HG03342 (cell line): Measurements from ENCODE around the gene EFTUD2.

Experiments
- ATAC-seq: cut with Tn5 transposase; IDR thresholded peaks from one replicate; pipeline ENCODE4 v1.9.1; 2021; ENCODE audit warnings: mild to moderate bottlenecking, moderate library complexity; ENCODE audit not compliant: unreplicated experiment

The EFTUD2 gene

GRCh38 chr17:44889003-44889402 lies 10.2 kb downstream of the EFTUD2 start:
- ATAC-seq: no peak

GRCh38 chr17:44887971-44888954 lies 11.0 kb downstream of the EFTUD2 start:
- no peak for ATAC-seq

DNA sequence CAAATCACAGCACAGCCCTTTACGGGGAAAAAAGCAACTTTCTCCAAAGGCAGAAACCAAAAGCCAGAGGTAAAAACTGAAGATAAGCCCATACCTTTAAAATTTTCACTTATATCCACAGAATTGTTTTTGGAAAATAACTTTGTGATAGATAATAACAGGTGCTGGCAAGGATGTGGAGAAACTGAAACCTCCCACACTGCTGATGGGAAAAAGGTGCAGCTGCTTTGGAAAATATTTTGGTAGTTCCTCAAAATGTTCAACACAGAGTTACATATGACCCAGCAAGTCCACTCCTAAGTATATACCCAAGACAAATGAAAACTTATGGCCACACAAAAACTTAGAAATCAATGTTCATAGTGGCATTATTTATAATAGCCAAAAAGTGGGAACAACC lies 12.2 kb downstream of the EFTUD2 start:
- no peak for ATAC-seq

- ATAC-seq: no peak
Observed at GRCh38 chr17:44884941-44885340, 14.3 kb downstream of the EFTUD2 start.

DNA sequence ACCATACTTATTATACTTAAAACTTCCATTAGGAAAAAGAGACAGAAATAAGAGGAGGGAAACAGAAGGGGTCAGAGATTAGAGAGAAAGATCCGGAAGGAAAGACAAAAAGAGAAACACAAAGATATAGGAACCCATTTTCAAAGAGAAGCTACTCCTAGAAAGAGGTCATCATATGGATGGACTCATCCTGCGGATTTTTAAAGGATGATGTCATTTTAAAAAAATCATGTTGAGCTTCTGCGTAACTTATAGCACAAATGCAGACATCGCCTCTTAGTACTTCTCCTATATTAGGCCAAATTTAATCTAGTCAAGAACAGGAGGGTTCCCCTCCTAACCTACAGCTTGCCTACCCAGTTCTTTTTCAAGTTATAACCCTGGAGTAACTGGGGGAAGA lies 18.1 kb downstream of the EFTUD2 start:
- no peak for ATAC-seq

DNA sequence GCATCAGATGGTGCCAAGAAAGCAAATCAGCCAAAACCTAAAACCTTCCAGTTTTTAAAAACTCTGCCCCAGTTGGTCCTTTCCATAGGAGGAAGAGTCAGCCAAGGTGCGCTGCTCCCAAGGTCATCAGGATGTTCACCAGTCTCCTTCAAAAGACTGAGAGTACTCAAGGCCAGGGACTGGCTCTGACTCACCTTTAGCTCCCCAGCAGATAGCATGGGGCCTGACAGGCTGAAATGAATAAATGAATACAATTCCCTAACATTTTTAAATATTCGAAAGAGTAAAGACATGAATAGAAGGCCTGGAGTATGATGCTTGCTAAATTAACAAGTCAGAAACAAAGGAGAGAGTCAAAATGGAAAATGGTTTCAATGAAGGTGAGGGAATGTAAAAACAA lies 19.2 kb downstream of the EFTUD2 start:
- no peak for ATAC-seq

DNA sequence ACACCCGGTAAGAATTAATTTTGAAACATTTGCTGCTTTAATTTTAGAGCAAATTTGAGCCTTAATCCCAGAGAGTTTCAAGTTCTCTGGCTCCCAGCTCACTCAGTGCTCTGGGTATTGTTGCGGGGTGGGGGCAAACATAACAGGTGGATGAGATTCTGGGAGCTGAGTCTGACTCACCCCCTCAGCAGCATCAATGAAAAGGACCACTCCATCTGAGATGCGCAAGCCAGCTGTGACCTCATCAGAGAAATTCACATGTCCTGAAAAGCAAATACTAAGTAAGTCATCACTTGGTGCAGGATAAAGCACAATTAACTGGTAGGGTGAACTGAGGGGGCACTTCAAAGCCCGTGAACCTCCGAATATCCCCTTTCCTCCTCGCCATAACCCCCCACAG lies 19.9 kb downstream of the EFTUD2 start:
- ATAC-seq: no peak

DNA sequence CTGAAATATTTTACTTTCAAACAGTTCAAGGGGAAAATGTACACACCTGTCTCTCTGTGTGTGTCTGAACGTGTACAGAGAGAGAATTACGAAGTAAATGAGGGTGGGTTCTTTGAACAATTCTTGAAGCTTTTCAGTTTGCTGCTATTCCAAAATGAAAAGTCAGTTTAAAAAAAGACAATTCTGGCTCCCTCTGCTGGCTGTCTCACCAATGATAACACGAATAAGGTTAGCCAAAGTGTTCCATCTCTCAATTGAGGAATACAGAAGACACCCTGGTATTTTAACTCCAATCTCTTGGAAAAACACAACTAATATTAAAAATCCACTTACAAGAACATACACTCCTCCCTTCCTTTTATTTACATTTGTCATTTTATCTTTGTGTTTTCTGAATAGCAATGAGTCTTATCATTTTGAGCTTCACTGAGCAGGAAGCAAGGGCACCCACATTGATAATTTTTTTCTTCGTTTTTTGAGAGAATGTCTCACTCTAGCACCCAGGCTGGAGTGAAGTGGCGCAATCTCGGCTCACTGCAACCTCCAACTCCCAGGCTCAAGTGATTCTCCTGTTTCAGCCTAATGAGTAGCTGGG lies 20.5 kb downstream of the EFTUD2 start:
- no peak for ATAC-seq

GRCh38 chr17:44877121-44877520 lies 22.1 kb downstream of the EFTUD2 start:
- ATAC-seq: no peak

DNA sequence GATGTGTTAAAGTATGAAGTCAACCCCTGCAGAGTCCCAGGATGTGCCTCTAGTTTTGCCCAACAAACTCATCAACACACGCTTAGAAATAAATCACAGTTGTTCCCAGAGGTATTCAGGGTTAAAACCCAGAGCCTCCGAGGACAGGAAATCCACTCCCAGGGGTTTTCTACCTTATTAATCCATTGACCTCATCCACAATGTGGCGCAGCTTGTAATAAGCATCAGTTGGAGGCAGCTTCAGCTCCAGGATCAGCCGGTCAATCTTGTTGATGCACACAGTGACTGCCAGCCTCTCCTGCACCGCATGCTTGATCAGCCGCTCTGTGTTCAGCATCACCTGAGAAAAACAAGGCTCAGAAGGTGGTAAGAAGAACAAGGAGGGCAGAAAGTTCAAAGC lies 23.5 kb downstream of the EFTUD2 start:
- ATAC-seq: no peak

- no peak for ATAC-seq
Observed at GRCh38 chr17:44872131-44872768, 27.0 kb downstream of the EFTUD2 start.

GRCh38 chr17:44871556-44871955 lies 27.7 kb downstream of the EFTUD2 start:
- no peak for ATAC-seq

GRCh38 chr17:44867841-44868240 lies 31.4 kb downstream of the EFTUD2 start:
- no peak for ATAC-seq

DNA sequence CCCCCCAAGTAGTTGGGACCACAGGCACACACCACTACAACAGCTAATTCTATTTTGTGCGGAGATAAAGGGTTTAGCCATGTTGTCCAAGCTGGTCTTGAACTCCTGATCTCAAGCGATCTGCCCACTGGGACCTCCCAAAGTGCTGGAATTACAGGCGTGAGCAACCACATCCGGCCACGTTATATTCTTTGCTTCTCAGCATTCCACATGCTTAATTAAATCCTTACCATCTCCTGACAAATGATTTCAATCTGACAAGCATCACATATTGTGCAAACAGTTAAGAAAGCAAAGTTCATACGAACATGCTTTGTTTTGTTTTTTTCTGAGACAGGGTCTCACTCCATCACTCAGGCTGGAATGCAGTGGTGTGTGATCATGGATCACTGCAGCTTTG lies 33.3 kb downstream of the EFTUD2 start:
- no peak for ATAC-seq

GRCh38 chr17:44865231-44865660 lies 34.0 kb downstream of the EFTUD2 start:
- no peak for ATAC-seq

GRCh38 chr17:44864831-44865230 lies 34.4 kb downstream of the EFTUD2 start:
- no peak for ATAC-seq

- no peak for ATAC-seq
Observed at GRCh38 chr17:44863061-44863918, 36.0 kb downstream of the EFTUD2 start.

GRCh38 chr17:44862278-44862914 lies 36.8 kb downstream of the EFTUD2 start:
- no peak for ATAC-seq

DNA sequence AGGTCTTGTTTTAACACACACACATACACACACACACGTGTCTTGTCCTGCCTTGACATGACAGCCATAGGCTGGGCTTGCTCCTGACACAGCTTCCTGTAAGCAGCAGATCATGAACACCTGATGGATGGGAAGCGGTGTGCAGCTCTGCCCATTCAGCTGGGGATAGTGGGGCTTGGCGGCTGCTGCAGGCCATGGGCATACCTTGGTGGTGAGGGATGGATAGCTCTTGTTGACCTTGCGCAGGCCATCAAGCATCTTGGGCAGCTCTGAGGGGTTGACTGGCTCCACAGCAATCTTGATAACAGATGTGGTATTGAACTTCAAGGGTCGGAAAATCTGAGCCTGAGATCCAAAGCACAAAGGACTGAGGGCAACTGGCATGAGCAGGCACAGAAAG lies 39.5 kb downstream of the EFTUD2 start:
- no peak for ATAC-seq

GRCh38 chr17:44854192-44854591 lies 45.1 kb downstream of the EFTUD2 start:
- ATAC-seq: no peak
